Hepatocyte (in vitro differentiated cells): ENCODE data around the gene MBLAC2. TPM values are rescaled to one million over a fixed set of nuclear protein-coding genes. Genes with fewer than 3 reads are reported as not detected.

Source experiments
- DNase-seq: peaks from one replicate; pipeline ENCODE4 v3.0.0-alpha.2; 2016; ENCODE audit warnings: low spot score
- H2AFZ ChIP-seq: fragments of 200-600 bp; sonication (generic); 2 replicates; pipeline ENCODE4 v1.6.0; 2016; ENCODE audit warnings: antibody characterized with exemption, mild to moderate bottlenecking
- H3K27ac ChIP-seq: fragments of 200-600 bp; sonication (generic); 2 replicates; pipeline ENCODE4 v1.5.1; 2016; ENCODE audit warnings: mild to moderate bottlenecking
- H3K27me3 ChIP-seq: fragments of 200-600 bp; sonication (generic); 2 replicates; pipeline ENCODE4 v1.6.1; 2016
- H3K36me3 ChIP-seq: fragments of 200-600 bp; sonication (generic); replicated peaks from 2 replicates; pipeline ENCODE4 v1.5.1; 2016; ENCODE audit warnings: low read depth; ENCODE audit not compliant: insufficient read depth
- H3K4me1 ChIP-seq: fragments of 200-600 bp; sonication (generic); 2 replicates; pipeline ENCODE4 v1.5.1; 2016; ENCODE audit warnings: mild to moderate bottlenecking, moderate library complexity; ENCODE audit not compliant: insufficient read depth
- H3K4me2 ChIP-seq: fragments of 200-600 bp; sonication (generic); 2 replicates; pipeline ENCODE4 v1.6.0; 2016
- H3K4me3 ChIP-seq: fragments of 200-600 bp; sonication (generic); 2 replicates; pipeline ENCODE4 v1.5.1; 2016; ENCODE audit warnings: mild to moderate bottlenecking
- H3K79me2 ChIP-seq: fragments of 200-600 bp; sonication (generic); 2 replicates; pipeline ENCODE4 v1.6.0; 2017; ENCODE audit warnings: mild to moderate bottlenecking
- H3K9me2 ChIP-seq: fragments of 200-600 bp; sonication (generic); replicated peaks from 2 replicates; pipeline ENCODE4 v1.6.0; 2017; ENCODE audit warnings: mild to moderate bottlenecking; ENCODE audit not compliant: insufficient read depth
- H3K9me3 ChIP-seq: fragments of 200-600 bp; sonication (generic); 2 replicates; pipeline ENCODE4 v1.5.1; 2016; ENCODE audit warnings: low read depth, mild to moderate bottlenecking
- H4K20me1 ChIP-seq: fragments of 200-600 bp; sonication (generic); 2 replicates; pipeline ENCODE4 v1.6.0; 2016; ENCODE audit warnings: mild to moderate bottlenecking; ENCODE audit not compliant: insufficient read depth, poor library complexity, severe bottlenecking
- CTCF ChIP-seq: fragments of 200-600 bp; sonication (generic); IDR thresholded peaks from 2 replicates; pipeline ENCODE4 v1.5.1; 2016; ENCODE audit warnings: antibody characterized with exemption, mild to moderate bottlenecking; ENCODE audit not compliant: poor library complexity
- EZH2 ChIP-seq: fragments of 200-600 bp; sonication (generic); IDR thresholded peaks from 2 replicates; pipeline ENCODE4 v1.6.1; 2016; ENCODE audit warnings: antibody characterized with exemption, mild to moderate bottlenecking, borderline replicate concordance
- EZH2phosphoT487 ChIP-seq: fragments of 200-600 bp; sonication (generic); IDR thresholded peaks from one replicate; pipeline ENCODE4 v1.6.1; 2018; ENCODE audit warnings: antibody characterized with exemption, mild to moderate bottlenecking, low read depth, moderate library complexity; ENCODE audit not compliant: unreplicated experiment, severe bottlenecking
- WGBS: methylation state at CpG from one replicate; pipeline ENCODE4 v1.1.6; 2016; ENCODE audit warnings: low lambda C conversion rate; ENCODE audit errors: missing lambda C conversion rate; 5-methylcytosine and 5-hydroxymethylcytosine counted together
- polyA plus RNA-seq: library from polyadenylated mRNA; unstranded; fragments of >200 nt; fragmentation: Nextera tagmentation; extraction: Ambion mirVana; gene quantifications from 2 replicates; pipeline ENCODE4 v1.2.1, GENCODE V29; 2016
- total RNA-seq: library from RNA; depleted of rRNA; stranded (reverse); fragments of >200 nt; gene quantifications from 2 replicates; pipeline ENCODE4 v1.2.3, GENCODE V29; 2014

The MBLAC2 gene
- total and polyA plus RNA-seq, 2 experiments from 2014 or later = 3.7 to 7.6 TPM

- H3K9me2 ChIP-seq = no peaks in the 10 kb centered on the region
- no peaks in the 10 kb centered on the region for H4K20me1 ChIP-seq
- no peaks in the 10 kb centered on the region for H3K79me2 ChIP-seq
- no peaks in the 10 kb centered on the region for H3K27me3 ChIP-seq
- H3K4me2 ChIP-seq = no peak overlapping the region
- H3K9me3 ChIP-seq = no peaks in the 10 kb centered on the region
- no peak for DNase-seq
- no peak overlapping the region for H3K4me3 ChIP-seq
- WGBS = 100% methylated on average over 1 of the region's 1 CpG
- TF ChIP-seq CTCF = no peak
- TF ChIP-seq EZH2phosphoT487 = no peak
- no peak for TF ChIP-seq EZH2
- H3K27ac ChIP-seq = no peak overlapping the region
- H2AFZ ChIP-seq = no peak overlapping the region
- H3K36me3 ChIP-seq = no peaks in the 10 kb centered on the region
- H3K4me1 ChIP-seq = no peaks in the 10 kb centered on the region
Observed at GRCh38 chr5:90424245-90424644, 50.3 kb downstream of the MBLAC2 start.

- Histone ChIP-seq H3K36me3 (no peaks in the 10 kb centered on the region), H3K9me2 (no peaks in the 10 kb centered on the region), H3K27ac (no peak overlapping the region), H2AFZ (no peak overlapping the region), H3K9me3 (no peaks in the 10 kb centered on the region), H3K27me3 (no peaks in the 10 kb centered on the region), H3K4me3 (no peak overlapping the region), H3K79me2 (no peaks in the 10 kb centered on the region), H3K4me1 (no peaks in the 10 kb centered on the region), H4K20me1 (no peaks in the 10 kb centered on the region), H3K4me2 (no peak overlapping the region)
- TF ChIP-seq EZH2phosphoT487 (no peak), CTCF (peak; percentile 22)
- 23% methylated on average over 4 of the region's 4 CpGs for WGBS
- peak; percentile 42 for DNase-seq
Observed at GRCh38 chr5:90421136-90421535, 53.4 kb downstream of the MBLAC2 start.

GRCh38 chr5:90418214-90418613 lies 56.4 kb downstream of the MBLAC2 start:
- no peak for DNase-seq
- no peak overlapping the region for H3K27ac ChIP-seq
- H3K79me2 ChIP-seq = no peaks in the 10 kb centered on the region
- no peaks in the 10 kb centered on the region for H3K36me3 ChIP-seq
- H2AFZ ChIP-seq = no peak overlapping the region
- no peak overlapping the region for H3K4me3 ChIP-seq
- H4K20me1 ChIP-seq = no peaks in the 10 kb centered on the region
- H3K9me2 ChIP-seq = no peaks in the 10 kb centered on the region
- TF ChIP-seq EZH2 = no peak
- no peaks in the 10 kb centered on the region for H3K27me3 ChIP-seq
- 79% methylated on average over 1 of the region's 1 CpG for WGBS
- H3K9me3 ChIP-seq = no peaks in the 10 kb centered on the region
- H3K4me2 ChIP-seq = no peak overlapping the region
- no peaks in the 10 kb centered on the region for H3K4me1 ChIP-seq

- Histone ChIP-seq H2AFZ (peak overlapping the region; percentile 86), H3K4me1 (no peaks in the 10 kb centered on the region), H3K4me2 (peak overlapping the region; percentile 76), H3K9me3 (no peaks in the 10 kb centered on the region), H3K27ac (peak overlapping the region; percentile 91), H3K79me2 (peaks cover 25% of the 10 kb centered on the region), H3K4me3 (peak overlapping the region; percentile 40), H3K36me3 (no peaks in the 10 kb centered on the region), H3K9me2 (no peaks in the 10 kb centered on the region), H4K20me1 (no peaks in the 10 kb centered on the region), H3K27me3 (no peaks in the 10 kb centered on the region)
- TF ChIP-seq CTCF = no peak
- no peak for TF ChIP-seq EZH2
- TF ChIP-seq EZH2phosphoT487 = no peak
- peak; percentile 8 for DNase-seq
- WGBS = 1% methylated on average over 10 of the region's 10 CpGs
Observed at GRCh38 chr5:90410178-90410762, 64.3 kb downstream of the MBLAC2 start.
